Fibroblast of lung (primary cell): ENCODE results near the gene SERPINB13. TPM values are rescaled to one million over a fixed set of nuclear protein-coding genes. Genes with fewer than 3 reads are reported as not detected.

ENCODE experiments used
- DNase-seq, 2 donors: peaks; one replicate each; pipeline versions ENCODE4 v3.0.0 to v3.0.0-alpha.2; 2010; ENCODE audit warnings: low read depth in 2 of 2
- H2AFZ ChIP-seq: 2 replicates; pipeline ENCODE4 v1.5.1; 2012; ENCODE audit warnings: low read length, control low read depth, inconsistent platforms
- H3K27ac ChIP-seq: 2 replicates; pipeline ENCODE4 v1.5.1; 2011; ENCODE audit warnings: low read length, control low read depth; ENCODE audit not compliant: insufficient read depth
- H3K27me3 ChIP-seq: 2 replicates; pipeline ENCODE4 v1.5.1; 2011; ENCODE audit warnings: mild to moderate bottlenecking, low read length; ENCODE audit not compliant: control insufficient read depth, insufficient read depth
- H3K36me3 ChIP-seq: 2 replicates; pipeline ENCODE4 v1.5.1; 2011; ENCODE audit warnings: low read length; ENCODE audit not compliant: control insufficient read depth, insufficient read depth
- H3K4me1 ChIP-seq: 2 replicates; pipeline ENCODE4 v1.5.1; 2011; ENCODE audit warnings: low read length; ENCODE audit not compliant: control insufficient read depth, insufficient read depth; ENCODE audit errors: extremely low read depth
- H3K4me2 ChIP-seq: 2 replicates; pipeline ENCODE4 v1.5.1; 2011; ENCODE audit warnings: low read length, control low read depth; ENCODE audit not compliant: insufficient read depth; ENCODE audit errors: extremely low read depth
- H3K4me3 ChIP-seq, 4 experiments: fragments of 200-600 bp in 1 of 4; sonication (generic) in 1 of 4; replicated peaks in 1 of 4; 2 replicates each; pipeline ENCODE4 v1.5.1; 2011 to 2016; ENCODE audit warnings: low read length in 4 of 4, low read depth in 3 of 4, mild to moderate bottlenecking in 3 of 4, control low read depth in 2 of 4, inconsistent platforms in 1 of 4, mixed read lengths in 1 of 4; ENCODE audit not compliant: insufficient read depth in 1 of 4; ENCODE audit errors: control extremely low read depth in 1 of 4
- H3K79me2 ChIP-seq: 2 replicates; pipeline ENCODE4 v1.5.1; 2012; ENCODE audit warnings: mild to moderate bottlenecking, low read length, inconsistent platforms; ENCODE audit not compliant: control insufficient read depth, insufficient read depth
- H3K9ac ChIP-seq: 2 replicates; pipeline ENCODE4 v1.5.1; 2011; ENCODE audit warnings: mild to moderate bottlenecking, low read length, control low read depth; ENCODE audit not compliant: insufficient read depth
- H3K9me3 ChIP-seq: 2 replicates; pipeline ENCODE4 v1.5.1; 2012; ENCODE audit warnings: low read depth, low read length; ENCODE audit not compliant: control insufficient read depth, insufficient read depth
- H4K20me1 ChIP-seq: 2 replicates; pipeline ENCODE4 v1.5.1; 2011; ENCODE audit warnings: low read length; ENCODE audit not compliant: control insufficient read depth, insufficient read depth; ENCODE audit errors: extremely low read depth
- EZH2 ChIP-seq: IDR thresholded peaks from 2 replicates; pipeline ENCODE4 v1.5.1; 2012; ENCODE audit warnings: low read length, control low read depth, mild to moderate bottlenecking; ENCODE audit errors: missing control alignments
- polyA plus RNA-seq, 2 donors: library from polyadenylated mRNA; depleted of rRNA in 1 of 2; stranded (reverse) in 1 of 2; unstranded in 1 of 2; fragments of >200 nt; gene quantifications; 2 replicates each; pipeline ENCODE4 v1.2.1, GENCODE V29; 2011 to 2012; ENCODE audit warnings: missing spikeins in 1 of 2
- total RNA-seq: library from RNA; depleted of rRNA; stranded (reverse); fragments of >200 nt; gene quantifications from 2 replicates; pipeline ENCODE4 v1.2.1, GENCODE V29; 2014
- TF ChIP-seq, protein P1 (sequence below), 2 donors: IDR thresholded peaks in 1 of 2; conservative IDR thresholded peaks in 1 of 2; 1 replicate in 1 of 2; 2 replicates in 1 of 2; pipeline ENCODE4 v1.5.1; 2011 to 2012; ENCODE audit warnings: low read length in 2 of 2, control low read depth in 1 of 2, inconsistent platforms in 1 of 2, low read depth in 1 of 2, mild to moderate bottlenecking in 1 of 2

The SERPINB13 gene
- total and polyA plus RNA-seq, 2 donors (not counting 1 experiment from before 2014, with no cell fraction given): not detected

DNA sequence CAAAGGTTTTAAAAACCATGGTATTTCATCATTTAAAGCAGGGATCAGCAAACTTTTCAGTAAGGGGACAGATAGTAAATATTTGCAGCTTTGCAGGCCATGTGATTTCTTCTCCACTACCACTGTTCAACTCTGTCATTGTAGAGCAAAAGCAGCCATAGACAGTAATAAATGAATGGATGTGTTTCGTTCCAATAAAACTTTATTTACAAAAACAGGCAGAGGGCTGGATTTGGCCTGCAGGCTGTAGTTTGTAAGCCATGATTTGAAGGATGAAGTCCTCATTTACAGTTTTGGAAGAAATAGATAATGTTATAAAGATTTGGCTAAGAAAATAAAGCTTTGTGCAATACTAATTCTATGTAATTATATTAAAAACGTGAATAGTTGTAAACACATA is 43.1 kb upstream of the SERPINB13 start:
- no peak for TF ChIP-seq EZH2
- TF ChIP-seq, protein P1, sequence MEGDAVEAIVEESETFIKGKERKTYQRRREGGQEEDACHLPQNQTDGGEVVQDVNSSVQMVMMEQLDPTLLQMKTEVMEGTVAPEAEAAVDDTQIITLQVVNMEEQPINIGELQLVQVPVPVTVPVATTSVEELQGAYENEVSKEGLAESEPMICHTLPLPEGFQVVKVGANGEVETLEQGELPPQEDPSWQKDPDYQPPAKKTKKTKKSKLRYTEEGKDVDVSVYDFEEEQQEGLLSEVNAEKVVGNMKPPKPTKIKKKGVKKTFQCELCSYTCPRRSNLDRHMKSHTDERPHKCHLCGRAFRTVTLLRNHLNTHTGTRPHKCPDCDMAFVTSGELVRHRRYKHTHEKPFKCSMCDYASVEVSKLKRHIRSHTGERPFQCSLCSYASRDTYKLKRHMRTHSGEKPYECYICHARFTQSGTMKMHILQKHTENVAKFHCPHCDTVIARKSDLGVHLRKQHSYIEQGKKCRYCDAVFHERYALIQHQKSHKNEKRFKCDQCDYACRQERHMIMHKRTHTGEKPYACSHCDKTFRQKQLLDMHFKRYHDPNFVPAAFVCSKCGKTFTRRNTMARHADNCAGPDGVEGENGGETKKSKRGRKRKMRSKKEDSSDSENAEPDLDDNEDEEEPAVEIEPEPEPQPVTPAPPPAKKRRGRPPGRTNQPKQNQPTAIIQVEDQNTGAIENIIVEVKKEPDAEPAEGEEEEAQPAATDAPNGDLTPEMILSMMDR (conservative IDR thresholded peaks at IDR 0.05 in 1 of 2, IDR thresholded peaks at IDR 0.05 in 1 of 2; ENCODE audit: low read depth in 1 of 2, low read length in 2 of 2): no peak
- Histone ChIP-seq H3K4me3 (no peak overlapping the region), H3K36me3 (no peaks in the 10 kb centered on the region), H2AFZ (no peak overlapping the region), H4K20me1 (no peaks in the 10 kb centered on the region), H3K4me1 (no peaks in the 10 kb centered on the region), H3K4me2 (no peak overlapping the region), H3K9ac (no peak overlapping the region), H3K27me3 (no peaks in the 10 kb centered on the region), H3K9me3 (no peaks in the 10 kb centered on the region), H3K79me2 (no peaks in the 10 kb centered on the region), H3K27ac (no peak overlapping the region)
- DNase-seq: no peak

DNA sequence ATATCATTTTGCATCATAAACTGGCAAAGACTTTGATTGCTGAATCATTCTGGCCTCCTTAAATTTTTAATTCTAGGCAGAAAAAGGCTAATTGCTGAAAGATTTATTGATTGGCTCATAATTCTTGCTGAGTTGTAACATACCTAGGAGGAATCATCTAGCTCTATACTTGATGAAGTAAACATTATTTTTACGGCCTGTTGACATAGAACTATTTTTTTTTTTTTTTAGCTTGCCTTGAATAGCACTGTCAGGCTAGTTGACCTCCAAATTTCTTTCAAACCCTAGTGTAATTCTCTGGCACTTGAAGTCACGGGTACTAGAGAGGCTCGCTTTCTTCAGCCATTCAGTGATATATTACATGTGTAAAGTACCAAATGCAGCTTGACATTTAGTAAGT is 42.1 kb upstream of the SERPINB13 start:
- no peak overlapping the region for H2AFZ ChIP-seq
- no peak for DNase-seq
- H3K4me1 ChIP-seq: no peaks in the 10 kb centered on the region

DNA sequence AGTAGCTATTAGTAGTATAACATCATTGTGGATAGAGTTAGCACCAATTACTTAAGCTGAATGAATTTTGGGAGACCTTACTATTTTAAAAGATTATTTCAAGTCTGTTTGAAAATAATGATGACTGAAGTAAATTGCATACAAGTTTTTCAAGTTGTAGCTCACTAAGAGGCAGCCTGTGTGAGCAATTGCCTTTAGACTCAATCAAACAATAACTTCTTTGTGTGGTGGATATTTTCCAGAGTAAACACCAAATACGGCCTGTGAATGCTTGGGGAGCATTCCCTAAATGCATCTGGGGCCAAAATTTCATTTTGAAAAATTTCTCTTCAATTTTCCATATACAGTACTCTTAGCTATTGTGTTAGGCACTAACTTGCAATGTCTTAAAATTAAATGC is 37.1 kb upstream of the SERPINB13 start:
- no peaks in the 10 kb centered on the region for H3K9me3 ChIP-seq
- H3K4me1 ChIP-seq: peaks cover 2% of the 10 kb centered on the region
- H3K9ac ChIP-seq: no peak overlapping the region
- no peak for DNase-seq
- H3K36me3 ChIP-seq: no peaks in the 10 kb centered on the region
- no peaks in the 10 kb centered on the region for H3K27me3 ChIP-seq
- no peak overlapping the region for H3K4me3 ChIP-seq
- H3K79me2 ChIP-seq: no peaks in the 10 kb centered on the region
- TF ChIP-seq, protein P1 (conservative IDR thresholded peaks at IDR 0.05 in 1 of 2, IDR thresholded peaks at IDR 0.05 in 1 of 2; ENCODE audit: low read depth in 1 of 2, low read length in 2 of 2): no peak
- no peak for TF ChIP-seq EZH2
- H4K20me1 ChIP-seq: no peaks in the 10 kb centered on the region
- H3K4me2 ChIP-seq: no peak overlapping the region
- H3K27ac ChIP-seq: no peak overlapping the region
- no peak overlapping the region for H2AFZ ChIP-seq

More for the DNA sequence above, 42.1 kb upstream of the SERPINB13 start:
- no peak overlapping the region for H3K9ac ChIP-seq
- H3K4me2 ChIP-seq: no peak overlapping the region
- H3K27me3 ChIP-seq: no peaks in the 10 kb centered on the region
- H4K20me1 ChIP-seq: no peaks in the 10 kb centered on the region
- H3K79me2 ChIP-seq: no peaks in the 10 kb centered on the region
- no peaks in the 10 kb centered on the region for H3K36me3 ChIP-seq
- H3K27ac ChIP-seq: no peak overlapping the region
- TF ChIP-seq, protein P1 (conservative IDR thresholded peaks at IDR 0.05 in 1 of 2, IDR thresholded peaks at IDR 0.05 in 1 of 2; ENCODE audit: low read depth in 1 of 2, low read length in 2 of 2): no peak
- TF ChIP-seq EZH2: no peak
- no peak overlapping the region for H3K4me3 ChIP-seq
- H3K9me3 ChIP-seq: no peaks in the 10 kb centered on the region
